GM23338 (cell line): ENCODE measurements around the gene CHST10. TPM values are rescaled to one million over a fixed set of nuclear protein-coding genes. Genes with fewer than 3 reads are reported as not detected.
A peak's percentile ranks its signal among the peaks of the same experiment; 100 is the strongest.

Experiments used
- ATAC-seq: fragments of 200-7000 bp; cut with Tn5 transposase; 3 replicates; pipeline ENCODE4 v1.9.1; 2020
- DNase-seq: peaks from one replicate; pipeline ENCODE4 v3.0.0-alpha.2; 2015; ENCODE audit warnings: low spot score
- H2AFZ ChIP-seq: fragments of 200-600 bp; sonication (generic); 2 replicates; pipeline ENCODE4 v1.8.0; 2016; ENCODE audit warnings: antibody characterized with exemption, mild to moderate bottlenecking, moderate library complexity
- H3F3A ChIP-seq: fragments of 200-600 bp; sonication (generic); replicated peaks from 2 replicates; pipeline ENCODE4 v1.8.0; 2017; ENCODE audit warnings: antibody characterized with exemption, mixed run types, low read depth
- H3K27ac ChIP-seq: fragments of 200-600 bp; sonication (generic); 2 replicates; pipeline ENCODE4 v1.6.1; 2016; ENCODE audit warnings: low read depth
- H3K27me3 ChIP-seq: fragments of 200-600 bp; sonication (generic); 2 replicates; pipeline ENCODE4 v1.8.0; 2016; ENCODE audit warnings: mild to moderate bottlenecking, mixed run types, moderate library complexity; ENCODE audit not compliant: insufficient read depth
- H3K36me3 ChIP-seq: fragments of 200-600 bp; sonication (generic); 2 replicates; pipeline ENCODE4 v1.8.0; 2016; ENCODE audit warnings: mild to moderate bottlenecking; ENCODE audit not compliant: insufficient read depth
- H3K4me1 ChIP-seq: fragments of 200-600 bp; sonication (generic); 2 replicates; pipeline ENCODE4 v1.8.0; 2016; ENCODE audit warnings: mild to moderate bottlenecking, moderate library complexity; ENCODE audit not compliant: insufficient read depth
- H3K4me2 ChIP-seq: fragments of 200-600 bp; sonication (generic); 2 replicates; pipeline ENCODE4 v1.7.1; 2017; ENCODE audit warnings: mixed run types
- H3K4me3 ChIP-seq: fragments of 200-600 bp; sonication (generic); 2 replicates; pipeline ENCODE4 v1.6.1; 2016; ENCODE audit warnings: mixed run types
- H3K79me2 ChIP-seq: fragments of 200-600 bp; sonication (generic); replicated peaks from 2 replicates; pipeline ENCODE4 v1.8.0; 2017; ENCODE audit warnings: mild to moderate bottlenecking; ENCODE audit not compliant: insufficient read depth
- H3K9me2 ChIP-seq: fragments of 200-600 bp; sonication (generic); 2 replicates; pipeline ENCODE4 v1.8.0; 2017; ENCODE audit not compliant: insufficient read depth
- H4K20me1 ChIP-seq: fragments of 200-600 bp; sonication (generic); replicated peaks from 2 replicates; pipeline ENCODE4 v1.8.0; 2017; ENCODE audit warnings: mild to moderate bottlenecking; ENCODE audit not compliant: insufficient read depth
- H3K27ac Mint-ChIP-seq: 2 replicates; pipeline ENCODE4 v1.8.0; 2020; ENCODE audit warnings: inconsistent platforms, mild to moderate bottlenecking, moderate library complexity, mixed read lengths
- H3K27me3 Mint-ChIP-seq: 3 replicates; pipeline ENCODE4 v1.8.0; 2022; ENCODE audit warnings: low read depth, mild to moderate bottlenecking, moderate library complexity, mixed read lengths, inconsistent platforms; ENCODE audit not compliant: insufficient read depth, poor library complexity
- H3K36me3 Mint-ChIP-seq: 3 replicates; pipeline ENCODE4 v1.8.0; 2021; ENCODE audit warnings: low read depth, mild to moderate bottlenecking, inconsistent platforms, moderate library complexity, mixed read lengths
- H3K4me1 Mint-ChIP-seq: 3 replicates; pipeline ENCODE4 v1.8.0; 2020; ENCODE audit warnings: mild to moderate bottlenecking, inconsistent platforms, mixed read lengths
- H3K4me3 Mint-ChIP-seq: 3 replicates; pipeline ENCODE4 v1.8.0; 2021; ENCODE audit warnings: moderate library complexity, mild to moderate bottlenecking, inconsistent platforms, mixed read lengths
- H3K9me3 Mint-ChIP-seq: 3 replicates; pipeline ENCODE4 v1.8.0; 2020; ENCODE audit warnings: moderate library complexity, mild to moderate bottlenecking, inconsistent platforms, mixed read lengths
- CREB1 ChIP-seq: fragments of 250-450 bp; sonication (Bioruptor Pico); IDR thresholded peaks from 2 replicates; pipeline ENCODE4 v1.5.0; 2020; ENCODE audit warnings: low read depth, mild to moderate bottlenecking, moderate library complexity
- EZH2 ChIP-seq: fragments of 200-600 bp; sonication (generic); IDR thresholded peaks from one replicate; pipeline ENCODE4 v1.8.0; 2017; ENCODE audit warnings: antibody characterized with exemption, mild to moderate bottlenecking, low read depth; ENCODE audit not compliant: unreplicated experiment
- EZH2phosphoT487 ChIP-seq: fragments of 200-600 bp; sonication (generic); IDR thresholded peaks from one replicate; pipeline ENCODE4 v1.8.1; 2018; ENCODE audit warnings: antibody characterized with exemption; ENCODE audit not compliant: unreplicated experiment
- JUNB ChIP-seq: IDR thresholded peaks from one replicate; pipeline ENCODE4 v1.6.1; 2016; ENCODE audit warnings: antibody characterized with exemption; ENCODE audit not compliant: unreplicated experiment
- NANOG ChIP-seq: IDR thresholded peaks from 2 replicates; pipeline ENCODE4 v1.6.1; 2016; ENCODE audit warnings: antibody characterized with exemption, borderline replicate concordance
- POLR2AphosphoS5 ChIP-seq: IDR thresholded peaks from 2 replicates; pipeline ENCODE4 v1.6.1; 2016; ENCODE audit warnings: antibody characterized with exemption, low read depth
- STAT1 ChIP-seq: IDR thresholded peaks from one replicate; pipeline ENCODE4 v1.6.1; 2016; ENCODE audit warnings: antibody characterized with exemption; ENCODE audit not compliant: unreplicated experiment
- ZNF114 ChIP-seq: fragments of 250-450 bp; sonication (Bioruptor Pico); IDR thresholded peaks from 2 replicates; pipeline ENCODE4 v1.5.0; 2020; ENCODE audit warnings: mild to moderate bottlenecking, moderate library complexity
- ZNF331 ChIP-seq: fragments of 250-450 bp; sonication (Bioruptor Pico); IDR thresholded peaks from 2 replicates; pipeline ENCODE4 v1.5.0; 2020; ENCODE audit warnings: low read depth, mild to moderate bottlenecking, moderate library complexity
- ZNF462 ChIP-seq: fragments of 250-450 bp; sonication (Bioruptor Pico); IDR thresholded peaks from 2 replicates; pipeline ENCODE4 v1.5.0; 2020; ENCODE audit warnings: mild to moderate bottlenecking, moderate library complexity
- polyA plus RNA-seq: library from polyadenylated mRNA; unstranded; fragments of >200 nt; fragmentation: Nextera tagmentation; extraction: Ambion mirVana; gene quantifications from 2 replicates; pipeline ENCODE4 v1.2.1, GENCODE V29; 2016
- total RNA-seq: library from RNA; depleted of rRNA; stranded (reverse); fragments of >200 nt; shearing (Covaris generic); gene quantifications from 2 replicates; pipeline ENCODE4 v1.2.3, GENCODE V29; 2014
- TF ChIP-seq, protein P1 (sequence below), 2 experiments: fragments of 200-600 bp in 1 of 2; sonication (generic) in 1 of 2; conservative IDR thresholded peaks; 2 replicates each; pipeline versions ENCODE4 v1.5.1 to v1.6.1; 2016 to 2017; ENCODE audit warnings: antibody characterized with exemption in 2 of 2, low read depth in 2 of 2, mild to moderate bottlenecking in 2 of 2, moderate library complexity in 1 of 2
- TF ChIP-seq, protein P2 (sequence below): IDR thresholded peaks from one replicate; pipeline ENCODE4 v1.6.1; 2018; ENCODE audit warnings: antibody characterized with exemption; ENCODE audit not compliant: unreplicated experiment
- TF ChIP-seq, protein P3 (sequence below): IDR thresholded peaks from 2 replicates; pipeline ENCODE4 v1.6.1; 2016; ENCODE audit warnings: antibody characterized with exemption

CHST10 gene
- total and polyA plus RNA-seq, 2 experiments from 2014 or later = 7.7 to 24.5 TPM

DNA sequence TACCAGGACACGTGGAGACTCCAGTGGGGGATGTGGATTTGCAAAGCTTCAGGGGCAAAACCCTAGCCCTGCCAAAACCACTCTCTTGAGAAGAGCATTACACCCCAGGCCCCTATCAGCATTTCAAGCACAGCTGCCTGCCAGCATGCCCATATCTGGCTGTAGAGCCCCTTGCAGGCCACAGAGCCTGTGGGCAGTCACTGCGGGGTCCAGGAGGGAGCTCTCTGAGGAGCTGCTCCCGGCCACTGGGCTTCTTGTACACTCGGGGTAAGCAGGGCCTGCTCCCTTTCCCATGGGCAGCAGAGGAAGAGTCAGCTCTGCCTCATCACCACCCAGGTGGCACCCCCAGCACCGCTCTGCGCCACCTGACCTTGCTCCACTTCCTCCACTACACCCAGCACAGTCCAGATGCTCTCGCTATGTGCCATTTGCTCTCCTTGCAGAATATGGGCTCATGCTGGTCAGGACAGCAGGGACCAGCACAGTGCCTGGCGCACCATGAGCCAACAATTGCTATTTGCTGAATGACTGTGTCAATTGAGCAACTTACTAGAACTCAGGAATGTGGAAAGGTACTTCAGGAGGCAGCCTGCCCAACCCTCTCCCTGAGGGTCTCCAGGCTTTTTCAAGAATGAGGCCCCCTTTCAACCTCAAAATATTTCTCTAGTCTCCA lies 7.4 kb downstream of the CHST10 start:
- Histone ChIP-seq H3K79me2 (peaks cover 56% of the 10 kb centered on the region), H4K20me1 (no peaks in the 10 kb centered on the region; the same call in 1 of the 2 replicates), H3K4me3 (no peak overlapping the region), H3K36me3 (0 out of 2 replicates have a peak, but pooled peaks cover 5% of the 10 kb centered on the region), H3F3A (0 out of 2 replicates have a peak, but pooled peaks cover 3% of the 10 kb centered on the region), H3K9me2 (no peaks in the 10 kb centered on the region), H3K4me1 (peaks cover 54% of the 10 kb centered on the region), H3K27me3 (no peaks in the 10 kb centered on the region), H2AFZ (no peak overlapping the region), H3K27ac (no peak overlapping the region), H3K4me2 (no peak overlapping the region)
- ATAC-seq (no peak), DNase-seq (no peak)
- Mint-ChIP-seq H3K27me3 (peaks cover 8% of the 10 kb centered on the region), H3K9me3 (no peaks in the 10 kb centered on the region), H3K4me1 (peaks cover 77% of the 10 kb centered on the region), H3K4me3 (no peak overlapping the region; the same call in 2 of the 3 replicates), H3K36me3 (peaks cover 54% of the 10 kb centered on the region), H3K27ac (peak overlapping the region; percentile 92)
- TF ChIP-seq POLR2AphosphoS5 (no peak), EZH2 (no peak), STAT1 (no peak), NANOG (no peak), ZNF331 (CRISPR knock-in tag) (no peak), EZH2phosphoT487 (no peak), ZNF462 (no peak), JUNB (no peak), ZNF114 (CRISPR knock-in tag) (no peak), CREB1 (CRISPR knock-in tag) (no peak)
- TF ChIP-seq, protein P1, sequence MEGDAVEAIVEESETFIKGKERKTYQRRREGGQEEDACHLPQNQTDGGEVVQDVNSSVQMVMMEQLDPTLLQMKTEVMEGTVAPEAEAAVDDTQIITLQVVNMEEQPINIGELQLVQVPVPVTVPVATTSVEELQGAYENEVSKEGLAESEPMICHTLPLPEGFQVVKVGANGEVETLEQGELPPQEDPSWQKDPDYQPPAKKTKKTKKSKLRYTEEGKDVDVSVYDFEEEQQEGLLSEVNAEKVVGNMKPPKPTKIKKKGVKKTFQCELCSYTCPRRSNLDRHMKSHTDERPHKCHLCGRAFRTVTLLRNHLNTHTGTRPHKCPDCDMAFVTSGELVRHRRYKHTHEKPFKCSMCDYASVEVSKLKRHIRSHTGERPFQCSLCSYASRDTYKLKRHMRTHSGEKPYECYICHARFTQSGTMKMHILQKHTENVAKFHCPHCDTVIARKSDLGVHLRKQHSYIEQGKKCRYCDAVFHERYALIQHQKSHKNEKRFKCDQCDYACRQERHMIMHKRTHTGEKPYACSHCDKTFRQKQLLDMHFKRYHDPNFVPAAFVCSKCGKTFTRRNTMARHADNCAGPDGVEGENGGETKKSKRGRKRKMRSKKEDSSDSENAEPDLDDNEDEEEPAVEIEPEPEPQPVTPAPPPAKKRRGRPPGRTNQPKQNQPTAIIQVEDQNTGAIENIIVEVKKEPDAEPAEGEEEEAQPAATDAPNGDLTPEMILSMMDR (conservative IDR thresholded peaks at IDR 0.05; ENCODE audit: low read depth in 2 of 2) = no peak
- TF ChIP-seq, protein P2, sequence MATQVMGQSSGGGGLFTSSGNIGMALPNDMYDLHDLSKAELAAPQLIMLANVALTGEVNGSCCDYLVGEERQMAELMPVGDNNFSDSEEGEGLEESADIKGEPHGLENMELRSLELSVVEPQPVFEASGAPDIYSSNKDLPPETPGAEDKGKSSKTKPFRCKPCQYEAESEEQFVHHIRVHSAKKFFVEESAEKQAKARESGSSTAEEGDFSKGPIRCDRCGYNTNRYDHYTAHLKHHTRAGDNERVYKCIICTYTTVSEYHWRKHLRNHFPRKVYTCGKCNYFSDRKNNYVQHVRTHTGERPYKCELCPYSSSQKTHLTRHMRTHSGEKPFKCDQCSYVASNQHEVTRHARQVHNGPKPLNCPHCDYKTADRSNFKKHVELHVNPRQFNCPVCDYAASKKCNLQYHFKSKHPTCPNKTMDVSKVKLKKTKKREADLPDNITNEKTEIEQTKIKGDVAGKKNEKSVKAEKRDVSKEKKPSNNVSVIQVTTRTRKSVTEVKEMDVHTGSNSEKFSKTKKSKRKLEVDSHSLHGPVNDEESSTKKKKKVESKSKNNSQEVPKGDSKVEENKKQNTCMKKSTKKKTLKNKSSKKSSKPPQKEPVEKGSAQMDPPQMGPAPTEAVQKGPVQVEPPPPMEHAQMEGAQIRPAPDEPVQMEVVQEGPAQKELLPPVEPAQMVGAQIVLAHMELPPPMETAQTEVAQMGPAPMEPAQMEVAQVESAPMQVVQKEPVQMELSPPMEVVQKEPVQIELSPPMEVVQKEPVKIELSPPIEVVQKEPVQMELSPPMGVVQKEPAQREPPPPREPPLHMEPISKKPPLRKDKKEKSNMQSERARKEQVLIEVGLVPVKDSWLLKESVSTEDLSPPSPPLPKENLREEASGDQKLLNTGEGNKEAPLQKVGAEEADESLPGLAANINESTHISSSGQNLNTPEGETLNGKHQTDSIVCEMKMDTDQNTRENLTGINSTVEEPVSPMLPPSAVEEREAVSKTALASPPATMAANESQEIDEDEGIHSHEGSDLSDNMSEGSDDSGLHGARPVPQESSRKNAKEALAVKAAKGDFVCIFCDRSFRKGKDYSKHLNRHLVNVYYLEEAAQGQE = no peak
- TF ChIP-seq, protein P3, sequence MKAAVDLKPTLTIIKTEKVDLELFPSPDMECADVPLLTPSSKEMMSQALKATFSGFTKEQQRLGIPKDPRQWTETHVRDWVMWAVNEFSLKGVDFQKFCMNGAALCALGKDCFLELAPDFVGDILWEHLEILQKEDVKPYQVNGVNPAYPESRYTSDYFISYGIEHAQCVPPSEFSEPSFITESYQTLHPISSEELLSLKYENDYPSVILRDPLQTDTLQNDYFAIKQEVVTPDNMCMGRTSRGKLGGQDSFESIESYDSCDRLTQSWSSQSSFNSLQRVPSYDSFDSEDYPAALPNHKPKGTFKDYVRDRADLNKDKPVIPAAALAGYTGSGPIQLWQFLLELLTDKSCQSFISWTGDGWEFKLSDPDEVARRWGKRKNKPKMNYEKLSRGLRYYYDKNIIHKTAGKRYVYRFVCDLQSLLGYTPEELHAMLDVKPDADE = no peak
